Measurements from ENCODE around the gene SNTG2.

The SNTG2 gene

GRCh38 chr2:1309507-1309906 is 358.9 kb downstream of the SNTG2 start:
- no peak for DNase-seq

GRCh38 chr2:1310202-1310601 is 359.6 kb downstream of the SNTG2 start:
- DNase-seq = no peak

GRCh38 chr2:1310866-1311265 is 360.2 kb downstream of the SNTG2 start:
- DNase-seq = no peak

- no peak for DNase-seq
These were observed 362.7 kb downstream of the SNTG2 start for GRCh38 chr2:1313240-1313924.

- no peak for DNase-seq
These were observed 363.6 kb downstream of the SNTG2 start for GRCh38 chr2:1314254-1314653.

GRCh38 chr2:1318366-1319009 is 367.8 kb downstream of the SNTG2 start:
- no peak for DNase-seq

GRCh38 chr2:1319393-1319792 is 368.7 kb downstream of the SNTG2 start:
- DNase-seq = no peak

- DNase-seq = peak in 22 of 56 donors; percentile 11 to 68 (median 28)
These were observed 370.7 kb downstream of the SNTG2 start for GRCh38 chr2:1321321-1321720.

- DNase-seq = no peak
These were observed 374.2 kb downstream of the SNTG2 start for GRCh38 chr2:1324884-1325283.

- DNase-seq = no peak
These were observed 378.0 kb downstream of the SNTG2 start for GRCh38 chr2:1328684-1329083.

GRCh38 chr2:1339388-1340140 is 388.9 kb downstream of the SNTG2 start:
- DNase-seq = peak in 4 of 56 donors; percentile 4 to 20 (median 14)

- DNase-seq = no peak
These were observed 389.5 kb downstream of the SNTG2 start for GRCh38 chr2:1340141-1340512.

GRCh38 chr2:1341404-1342120 is 390.9 kb downstream of the SNTG2 start:
- DNase-seq = no peak

GRCh38 chr2:1348789-1349188 is 398.1 kb downstream of the SNTG2 start:
- DNase-seq = no peak

GRCh38 chr2:1350111-1350510 is 399.5 kb downstream of the SNTG2 start:
- DNase-seq = no peak

GRCh38 chr2:1353124-1353523 is 402.5 kb downstream of the SNTG2 start:
- DNase-seq = no peak

- DNase-seq = no peak
These were observed 402.9 kb downstream of the SNTG2 start for GRCh38 chr2:1353543-1353942.

GRCh38 chr2:1360144-1360543 is 409.5 kb downstream of the SNTG2 start:
- DNase-seq = no peak

GRCh38 chr2:1360557-1361250 is 410.1 kb downstream of the SNTG2 start:
- no peak for DNase-seq

GRCh38 chr2:1363367-1363766 is 412.7 kb downstream of the SNTG2 start:
- no peak for DNase-seq

- peak in 55 of 56 donors; percentile 4 to 96 (median 69) for DNase-seq
These were observed 416.0 kb downstream of the SNTG2 start for GRCh38 chr2:1366546-1367134.

All from amygdala (tissue), 56 donors.